HG03135 (cell line): ENCODE measurements around the gene DPEP2NB.
"Not testable (repeated sequence)": the region's sequence is repeated elsewhere in the genome, so short reads cannot be mapped to it uniquely, and the experiment has no call there.

Experiments used
- ATAC-seq: cut with Tn5 transposase; IDR thresholded peaks from one replicate; pipeline ENCODE4 v1.9.1; 2021; ENCODE audit warnings: mild to moderate bottlenecking, moderate library complexity; ENCODE audit not compliant: unreplicated experiment

DPEP2NB gene

GRCh38 chr16:68015681-68016080 is at the start of gene DPEP2NB:
DPEP2NB (minus strand) TSS chr16:68015911; CDS start chr16:68015770, 141 bp downstream.
- ATAC-seq: no peak

GRCh38 chr16:68064791-68065365 is 49.2 kb upstream of the DPEP2NB start:
- no peak for ATAC-seq

- ATAC-seq: no peak
Observed at GRCh38 chr16:68062910-68063393, 47.2 kb upstream of the DPEP2NB start.

GRCh38 chr16:68061396-68061795 is 45.7 kb upstream of the DPEP2NB start:
- no peak for ATAC-seq

- no peak for ATAC-seq
Observed at GRCh38 chr16:68059804-68060203, 44.1 kb upstream of the DPEP2NB start.

GRCh38 chr16:68055395-68055794 is 39.7 kb upstream of the DPEP2NB start:
- no peak for ATAC-seq

GRCh38 chr16:68049449-68049848 is 33.7 kb upstream of the DPEP2NB start:
- ATAC-seq: no peak

- ATAC-seq: no peak
Observed at GRCh38 chr16:68047987-68048386, 32.3 kb upstream of the DPEP2NB start.

- ATAC-seq: no peak
Observed at GRCh38 chr16:68046106-68046505, 30.4 kb upstream of the DPEP2NB start.

GRCh38 chr16:68041783-68042182 is 26.1 kb upstream of the DPEP2NB start:
- ATAC-seq: no peak

- no peak for ATAC-seq
Observed at GRCh38 chr16:68040506-68041288, 25.0 kb upstream of the DPEP2NB start.

- ATAC-seq: no peak
Observed at GRCh38 chr16:68037841-68038597, 22.3 kb upstream of the DPEP2NB start.

- no peak for ATAC-seq
Observed at GRCh38 chr16:68035227-68035626, 19.5 kb upstream of the DPEP2NB start.

GRCh38 chr16:68033101-68033500 is 17.4 kb upstream of the DPEP2NB start:
- ATAC-seq: no peak

- no peak for ATAC-seq
Observed at GRCh38 chr16:68031951-68032350, 16.2 kb upstream of the DPEP2NB start.

- ATAC-seq: not testable (repeated sequence)
Observed at GRCh38 chr16:68030108-68030507, 14.4 kb upstream of the DPEP2NB start.

GRCh38 chr16:68028996-68029395 is 13.3 kb upstream of the DPEP2NB start:
- no peak for ATAC-seq

- ATAC-seq: peak; percentile 83
Observed at GRCh38 chr16:68022728-68023537, 7.2 kb upstream of the DPEP2NB start, which contains the start of the genes DDX28 and DUS2. DDX28 (minus strand) TSS chr16:68023232; CDS start chr16:68023202, 30 bp downstream. DUS2 (plus strand) TSS chr16:68023284; CDS start chr16:68038024, 14,740 bp downstream.

GRCh38 chr16:68022278-68022727 is 6.6 kb upstream of the DPEP2NB start:
- ATAC-seq: peak; percentile 3

- ATAC-seq: no peak
Observed at GRCh38 chr16:68021490-68021889, 5.8 kb upstream of the DPEP2NB start.
